Keratinocyte (primary cell): ENCODE data around the gene CHAC1. TPM values are rescaled to one million over a fixed set of nuclear protein-coding genes. Genes with fewer than 3 reads are reported as not detected.
"Not testable (repeated sequence)": the region's sequence is repeated elsewhere in the genome, so short reads cannot be mapped to it uniquely, and the experiment has no call there.

Experiments
- DNase-seq: peaks from one replicate; pipeline ENCODE4 v3.0.0-alpha.2; 2011; ENCODE audit warnings: low read depth, missing footprints, low spot score
- FAIRE-seq: peaks from 2 replicates; lab custom pipeline; 2011; peaks lifted over from hg19 to GRCh38; lab: Jason Lieb, UNC
- H2AFZ ChIP-seq: 2 replicates; pipeline ENCODE4 v1.6.0; 2012; ENCODE audit warnings: low read length, control low read depth, inconsistent platforms; ENCODE audit not compliant: control insufficient read depth
- H3K27ac ChIP-seq: 2 replicates; pipeline ENCODE4 v1.5.1; 2011; ENCODE audit warnings: low read length; ENCODE audit not compliant: control insufficient read depth, insufficient read depth
- H3K27me3 ChIP-seq: 3 replicates; pipeline ENCODE4 v1.6.0; 2011; ENCODE audit warnings: low read length; ENCODE audit not compliant: control insufficient read depth, insufficient read depth; ENCODE audit errors: extremely low read depth
- H3K36me3 ChIP-seq, 2 experiments: 2 replicates in 1 of 2; 3 replicates in 1 of 2; pipeline ENCODE4 v1.5.1; 2011; ENCODE audit warnings: low read length in 2 of 2, mild to moderate bottlenecking in 1 of 2; ENCODE audit not compliant: control insufficient read depth in 2 of 2, insufficient read depth in 2 of 2; ENCODE audit errors: extremely low read depth in 1 of 2
- H3K4me1 ChIP-seq: 3 replicates; pipeline ENCODE4 v1.5.1; 2011; ENCODE audit warnings: low read length; ENCODE audit not compliant: control insufficient read depth, insufficient read depth; ENCODE audit errors: extremely low read depth
- H3K4me2 ChIP-seq: 3 replicates; pipeline ENCODE4 v1.6.0; 2011; ENCODE audit warnings: low read depth, low read length; ENCODE audit not compliant: control insufficient read depth, insufficient read depth; ENCODE audit errors: extremely low read depth
- H3K4me3 ChIP-seq, 3 experiments: fragments of 200-600 bp in 1 of 3; sonication (generic) in 1 of 3; 2 replicates in 2 of 3; 3 replicates in 1 of 3; pipeline ENCODE4 v1.5.1; 2011 to 2016; ENCODE audit warnings: low read length in 3 of 3, mild to moderate bottlenecking in 3 of 3, control low read depth in 2 of 3, inconsistent platforms in 1 of 3, low read depth in 1 of 3, mixed read lengths in 1 of 3, mixed run types in 1 of 3, moderate library complexity in 1 of 3; ENCODE audit not compliant: control insufficient read depth in 2 of 3, insufficient read depth in 2 of 3; ENCODE audit errors: extremely low read depth in 1 of 3
- H3K79me2 ChIP-seq: 2 replicates; pipeline ENCODE4 v1.6.0; 2012; ENCODE audit warnings: low read length; ENCODE audit not compliant: control insufficient read depth, insufficient read depth
- H3K9ac ChIP-seq: 3 replicates; pipeline ENCODE4 v1.6.0; 2011; ENCODE audit warnings: low read length; ENCODE audit not compliant: control insufficient read depth, insufficient read depth; ENCODE audit errors: extremely low read depth
- H3K9me1 ChIP-seq: 3 replicates; pipeline ENCODE4 v1.6.0; 2011; ENCODE audit warnings: low read length; ENCODE audit not compliant: control insufficient read depth, insufficient read depth; ENCODE audit errors: extremely low read depth
- H3K9me3 ChIP-seq: 2 replicates; pipeline ENCODE4 v1.5.1; 2012; ENCODE audit warnings: low read depth, low read length; ENCODE audit not compliant: control insufficient read depth
- H4K20me1 ChIP-seq: 3 replicates; pipeline ENCODE4 v1.6.0; 2011; ENCODE audit warnings: low read length; ENCODE audit not compliant: control insufficient read depth, insufficient read depth; ENCODE audit errors: extremely low read depth
- EZH2 ChIP-seq: IDR thresholded peaks from one replicate; pipeline ENCODE4 v1.6.1; 2012; ENCODE audit warnings: inconsistent platforms, mild to moderate bottlenecking, low read length, moderate library complexity
- dilution Hi-C: fragments of 300-500 bp; cut with MboI; formaldehyde crosslinking; loops from one replicate; pipeline ENCODE4 v1.7.0; 2020; ENCODE audit warnings: low sequenced_read_pairs; ENCODE audit not compliant: extremely low pct_ligation_motif_present
- polyA plus RNA-seq, 5 experiments: library from polyadenylated mRNA; depleted of rRNA in 3 of 5; stranded (reverse) in 3 of 5; stranded (forward) in 1 of 5; unstranded in 1 of 5; fragments of >200 nt; gene quantifications; 1 replicate in 1 of 5; 2 replicates in 3 of 5; 3 replicates in 1 of 5; pipeline versions ENCODE4 v1.2.1 to v1.2.3, GENCODE V29; 2011 to 2012; ENCODE audit warnings: missing spikeins in 2 of 5, low read depth in 1 of 5, low replicate concordance in 1 of 5
- TF ChIP-seq, protein P1 (sequence below), 3 experiments: IDR thresholded peaks in 1 of 3; conservative IDR thresholded peaks in 1 of 3; optimal IDR thresholded peaks in 1 of 3; 2 replicates in 2 of 3; 3 replicates in 1 of 3; pipeline versions ENCODE3 to v1.5.1; 2011; ENCODE audit warnings: low read length in 3 of 3, mild to moderate bottlenecking in 3 of 3, moderate library complexity in 2 of 3, control low read depth in 1 of 3, inconsistent platforms in 1 of 3; ENCODE audit not compliant: insufficient read depth in 2 of 3; ENCODE audit errors: extremely low read depth in 1 of 3

Gene CHAC1
- polyA plus RNA-seq, 1 donor (not counting 4 experiments of a cell fraction or from before 2014, with no cell fraction given), result 6.4 TPM

GRCh38 chr15:40960151-40960885 lies 7.0 kb downstream of the CHAC1 start:
- Histone ChIP-seq H2AFZ (no peak overlapping the region), H3K4me3 (no peak overlapping the region), H3K9ac (no peak overlapping the region), H3K9me1 (no peaks in the 10 kb centered on the region), H3K79me2 (no peaks in the 10 kb centered on the region), H3K27me3 (no peaks in the 10 kb centered on the region), H3K4me2 (no peak overlapping the region), H4K20me1 (no peaks in the 10 kb centered on the region), H3K36me3 (peaks cover 4 to 9% of the 10 kb centered on the region in 2 experiments), H3K9me3 (no peaks in the 10 kb centered on the region), H3K4me1 (peaks cover 2% of the 10 kb centered on the region), H3K27ac (no peak overlapping the region)
- DNase-seq (no peak), FAIRE-seq (no peak)
- TF ChIP-seq, protein P1, sequence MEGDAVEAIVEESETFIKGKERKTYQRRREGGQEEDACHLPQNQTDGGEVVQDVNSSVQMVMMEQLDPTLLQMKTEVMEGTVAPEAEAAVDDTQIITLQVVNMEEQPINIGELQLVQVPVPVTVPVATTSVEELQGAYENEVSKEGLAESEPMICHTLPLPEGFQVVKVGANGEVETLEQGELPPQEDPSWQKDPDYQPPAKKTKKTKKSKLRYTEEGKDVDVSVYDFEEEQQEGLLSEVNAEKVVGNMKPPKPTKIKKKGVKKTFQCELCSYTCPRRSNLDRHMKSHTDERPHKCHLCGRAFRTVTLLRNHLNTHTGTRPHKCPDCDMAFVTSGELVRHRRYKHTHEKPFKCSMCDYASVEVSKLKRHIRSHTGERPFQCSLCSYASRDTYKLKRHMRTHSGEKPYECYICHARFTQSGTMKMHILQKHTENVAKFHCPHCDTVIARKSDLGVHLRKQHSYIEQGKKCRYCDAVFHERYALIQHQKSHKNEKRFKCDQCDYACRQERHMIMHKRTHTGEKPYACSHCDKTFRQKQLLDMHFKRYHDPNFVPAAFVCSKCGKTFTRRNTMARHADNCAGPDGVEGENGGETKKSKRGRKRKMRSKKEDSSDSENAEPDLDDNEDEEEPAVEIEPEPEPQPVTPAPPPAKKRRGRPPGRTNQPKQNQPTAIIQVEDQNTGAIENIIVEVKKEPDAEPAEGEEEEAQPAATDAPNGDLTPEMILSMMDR (optimal IDR thresholded peaks at IDR 0.05 in 1 of 3, IDR thresholded peaks at IDR 0.05 in 1 of 3, conservative IDR thresholded peaks at IDR 0.05 in 1 of 3; ENCODE audit: extremely low read depth in 1 of 3, insufficient read depth in 2 of 3, low read length in 3 of 3), result no peak
- TF ChIP-seq EZH2, result no peak
- dilution Hi-C loops, result no loop called here

- no peak for FAIRE-seq
- peaks cover 0 to 9% of the 10 kb centered on the region in 2 experiments for H3K36me3 ChIP-seq
- H3K9ac ChIP-seq, result no peak overlapping the region
- H3K9me1 ChIP-seq, result no peaks in the 10 kb centered on the region
- dilution Hi-C loops, result no loop called here
- no peaks in the 10 kb centered on the region for H3K4me1 ChIP-seq
- DNase-seq, result no peak
- H3K79me2 ChIP-seq, result no peaks in the 10 kb centered on the region
- no peak overlapping the region for H2AFZ ChIP-seq
- H3K9me3 ChIP-seq, result no peaks in the 10 kb centered on the region
- no peak overlapping the region for H3K4me3 ChIP-seq
- no peaks in the 10 kb centered on the region for H3K27me3 ChIP-seq
- no peak overlapping the region for H3K27ac ChIP-seq
- H3K4me2 ChIP-seq, result no peak overlapping the region
- H4K20me1 ChIP-seq, result no peaks in the 10 kb centered on the region
- no peak for TF ChIP-seq EZH2
- TF ChIP-seq, protein P1 (optimal IDR thresholded peaks at IDR 0.05 in 1 of 3, IDR thresholded peaks at IDR 0.05 in 1 of 3, conservative IDR thresholded peaks at IDR 0.05 in 1 of 3; ENCODE audit: extremely low read depth in 1 of 3, insufficient read depth in 2 of 3, low read length in 3 of 3), result no peak
Observed at GRCh38 chr15:40960925-40961324, 7.7 kb downstream of the CHAC1 start.

GRCh38 chr15:40961740-40962139 lies 8.5 kb downstream of the CHAC1 start:
- FAIRE-seq, H3K9me1 ChIP-seq, H3K27me3 ChIP-seq, H3K4me2 ChIP-seq, H3K79me2 ChIP-seq, H3K4me1 ChIP-seq, H3K9me3 ChIP-seq, H3K4me3 ChIP-seq, H3K9ac ChIP-seq, dilution Hi-C loops, H4K20me1 ChIP-seq, H2AFZ ChIP-seq, H3K36me3 ChIP-seq, H3K27ac ChIP-seq, DNase-seq: not testable (repeated sequence)

DNA sequence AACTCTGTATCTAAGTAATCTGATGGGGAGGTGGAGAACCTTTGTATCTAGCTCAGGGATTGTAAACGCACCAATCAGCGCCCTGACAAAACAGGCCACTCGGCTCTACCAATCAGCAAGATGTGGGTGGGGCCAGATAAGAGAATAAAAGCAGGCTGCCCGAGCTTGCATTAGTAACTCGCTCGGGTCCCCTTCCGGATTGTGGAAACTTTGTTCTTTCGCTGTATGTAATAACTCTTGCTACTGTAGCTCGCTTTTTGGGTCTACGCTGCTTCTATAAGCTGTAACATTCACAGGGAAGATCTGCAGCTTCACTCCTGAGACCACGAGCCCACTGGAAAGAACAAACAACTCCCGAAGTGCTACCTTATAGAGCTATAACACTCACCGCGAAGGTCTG lies 9.0 kb downstream of the CHAC1 start:
- H3K9me3 ChIP-seq, H3K9ac ChIP-seq, H3K4me1 ChIP-seq, H3K4me2 ChIP-seq, H2AFZ ChIP-seq, H3K27me3 ChIP-seq, FAIRE-seq, dilution Hi-C loops, H3K79me2 ChIP-seq, DNase-seq, H3K36me3 ChIP-seq, H3K27ac ChIP-seq, H3K4me3 ChIP-seq, H4K20me1 ChIP-seq, H3K9me1 ChIP-seq: not testable (repeated sequence)
